Natural killer cell (primary cell): Measurements from ENCODE around the gene SNX14. TPM values are rescaled to one million over a fixed set of nuclear protein-coding genes. Genes with fewer than 3 reads are reported as not detected.

Source experiments
- ATAC-seq, 3 donors: fragments of 150-1000 bp in 2 of 3; fragments of 200-7000 bp in 1 of 3; cut with Tn5 transposase; 1 replicate in 1 of 3; 2 replicates in 2 of 3; pipeline ENCODE4 v1.10.0; 2021; ENCODE audit warnings: mild to moderate bottlenecking in 2 of 3, moderate library complexity in 2 of 3
- DNase-seq, 2 donors: peaks; one replicate each; pipeline versions ENCODE4 v3.0.0 to v3.0.0-alpha.2; 2013 to 2021; ENCODE audit warnings: mixed read lengths in 1 of 2
- H3K27ac ChIP-seq: one replicate; pipeline ENCODE4 v1.5.1; 2013; ENCODE audit warnings: mild to moderate bottlenecking, low read length
- H3K27me3 ChIP-seq: one replicate; pipeline ENCODE4 v1.6.1; 2013; ENCODE audit warnings: low read length; ENCODE audit not compliant: control insufficient read depth, insufficient read depth
- H3K36me3 ChIP-seq: one replicate; pipeline ENCODE4 v1.6.1; 2013; ENCODE audit warnings: low read length; ENCODE audit not compliant: control insufficient read depth, insufficient read depth
- H3K4me1 ChIP-seq: one replicate; pipeline ENCODE4 v1.6.1; 2013; ENCODE audit warnings: low read length; ENCODE audit not compliant: control insufficient read depth, insufficient read depth
- H3K4me3 ChIP-seq: one replicate; pipeline ENCODE4 v1.5.1; 2013; ENCODE audit warnings: low read length
- H3K9me3 ChIP-seq: one replicate; pipeline ENCODE4 v1.6.1; 2013; ENCODE audit warnings: low read length; ENCODE audit not compliant: control insufficient read depth, insufficient read depth
- H3K27ac Mint-ChIP-seq, 2 donors: one replicate each; pipeline ENCODE4 v1.8.0; 2022; ENCODE audit warnings: mild to moderate bottlenecking in 2 of 2, mixed read lengths in 2 of 2, moderate library complexity in 1 of 2
- H3K27me3 Mint-ChIP-seq, 2 donors: one replicate each; pipeline ENCODE4 v1.8.0; 2022; ENCODE audit warnings: low read depth in 2 of 2, mixed read lengths in 2 of 2
- H3K36me3 Mint-ChIP-seq: one replicate; pipeline ENCODE4 v1.8.0; 2022; ENCODE audit warnings: mixed read lengths
- H3K4me1 Mint-ChIP-seq, 2 donors: one replicate each; pipeline ENCODE4 v1.8.0; 2022; ENCODE audit warnings: mixed read lengths in 2 of 2
- H3K4me3 Mint-ChIP-seq: one replicate; pipeline ENCODE4 v1.8.0; 2022; ENCODE audit warnings: mild to moderate bottlenecking, moderate library complexity, mixed read lengths
- H3K9me3 Mint-ChIP-seq, 2 donors: one replicate each; pipeline ENCODE4 v1.8.0; 2022; ENCODE audit warnings: mixed read lengths in 2 of 2
- CTCF ChIP-seq: fragments of 200-600 bp; IDR thresholded peaks from one replicate; pipeline ENCODE4 v1.8.0; 2022; ENCODE audit warnings: antibody characterized with exemption
- WGBS: methylation state at CpG from one replicate; pipeline ENCODE4 v1.1.7; 2013; ENCODE audit warnings: missing lambda C conversion rate; ENCODE audit not compliant: insufficient coverage; 5-methylcytosine and 5-hydroxymethylcytosine counted together
- intact Hi-C: fragments of 100-400 bp; cut with micrococcal nuclease; formaldehyde crosslinking; loops from one replicate; pipeline ENCODE4 v1.14.2; 2022
- total RNA-seq, 4 donors: library from RNA; stranded (reverse); fragments of 120-200 nt in 1 of 4; gene quantifications; one replicate each; pipeline versions ENCODE4 v1.2.3 to v1.2.4, GENCODE V29; 2013 to 2022

Gene SNX14
- total RNA-seq, 3 donors from 2014 or later (not counting 1 experiment from before 2014, with no cell fraction given) = 73.0 to 109 (median 80.3) TPM

DNA sequence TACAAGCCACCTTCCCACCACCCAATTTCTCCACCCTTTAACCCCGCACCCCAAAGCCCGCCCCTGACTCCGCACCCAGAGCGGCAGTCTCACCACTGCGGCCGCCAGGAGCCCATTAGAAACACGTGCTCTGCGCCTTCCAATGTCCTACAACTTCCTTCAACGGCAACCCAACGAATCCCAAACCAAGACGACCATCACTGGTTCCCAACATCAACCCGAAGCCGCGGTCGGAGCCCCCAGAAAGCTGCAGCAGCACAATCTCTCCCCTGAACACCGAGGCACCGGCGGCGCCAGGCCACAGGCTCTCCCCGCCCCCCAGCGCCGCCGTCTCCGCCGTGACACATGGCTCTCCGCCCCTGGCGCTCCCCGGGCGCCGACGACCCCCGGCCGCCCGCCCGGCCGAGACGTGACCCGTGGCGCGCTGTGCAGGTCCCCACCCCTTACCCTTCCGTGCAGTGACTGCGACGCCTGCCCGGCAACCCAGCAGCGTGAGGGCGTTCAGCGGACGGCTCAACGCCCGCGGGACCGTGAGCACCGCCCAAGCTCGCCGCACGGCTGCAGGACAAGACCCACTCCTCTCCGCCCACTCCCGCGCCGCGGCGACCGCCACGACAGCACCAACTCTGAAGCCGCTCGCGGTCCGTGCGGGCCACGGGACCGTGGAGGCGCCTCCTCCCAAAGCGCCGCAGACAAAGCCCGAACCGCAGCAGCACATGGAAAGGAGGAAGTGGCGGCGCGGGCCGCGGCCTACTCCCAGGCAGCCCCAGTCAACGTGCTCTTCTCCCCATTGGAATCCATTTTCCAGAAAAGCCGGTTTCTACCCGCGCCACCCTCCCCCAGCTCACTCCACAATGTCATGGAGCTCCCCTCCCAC lies 48.5 kb upstream of the SNX14 start:
- peaks cover 10% of the 10 kb centered on the region for H3K4me1 ChIP-seq
- peaks cover 40 to 66% of the 10 kb centered on the region in 2 donors for H3K4me1 Mint-ChIP-seq
- DNase-seq (peak; percentile 54 to 73), ATAC-seq (peak in 2 of 3 donors; percentile 0 to 2)
- under 1% methylated on average over 85 of the region's 85 CpGs for WGBS
- H3K4me3 Mint-ChIP-seq = peak overlapping the region; percentile 87
- TF ChIP-seq CTCF = no peak
- peaks cover 17% of the 10 kb centered on the region for H3K36me3 Mint-ChIP-seq
- no peaks in the 10 kb centered on the region for H3K27me3 Mint-ChIP-seq
- H3K9me3 ChIP-seq = no peaks in the 10 kb centered on the region
- H3K9me3 Mint-ChIP-seq = no peaks in the 10 kb centered on the region
- H3K27ac ChIP-seq = peak overlapping the region; percentile 100
- peak overlapping the region; percentile 94 to 98 for H3K27ac Mint-ChIP-seq
- H3K27me3 ChIP-seq = no peaks in the 10 kb centered on the region
- peaks cover 31% of the 10 kb centered on the region for H3K36me3 ChIP-seq
- intact Hi-C loops = no loop called here
- peak overlapping the region; percentile 95 for H3K4me3 ChIP-seq

GRCh38 chr6:85641522-85641896 lies 47.9 kb upstream of the SNX14 start:
- Histone ChIP-seq H3K9me3 (no peaks in the 10 kb centered on the region), H3K4me3 (peak overlapping the region; percentile 95), H3K36me3 (peaks cover 37% of the 10 kb centered on the region), H3K27ac (no peak overlapping the region), H3K4me1 (peaks cover 10% of the 10 kb centered on the region), H3K27me3 (no peaks in the 10 kb centered on the region)
- intact Hi-C loops = no loop called here
- H3K4me3 Mint-ChIP-seq = peak overlapping the region; percentile 87
- H3K4me1 Mint-ChIP-seq = peaks cover 41 to 69% of the 10 kb centered on the region in 2 donors
- H3K9me3 Mint-ChIP-seq = no peaks in the 10 kb centered on the region
- peak overlapping the region; percentile 94 to 98 for H3K27ac Mint-ChIP-seq
- ATAC-seq (no peak), DNase-seq (no peak)
- TF ChIP-seq CTCF = no peak
- no peaks in the 10 kb centered on the region for H3K27me3 Mint-ChIP-seq
- peaks cover 18% of the 10 kb centered on the region for H3K36me3 Mint-ChIP-seq
- WGBS = under 1% methylated on average over 9 of the region's 14 CpGs

- H3K9me3 ChIP-seq = no peaks in the 10 kb centered on the region
- no peak overlapping the region for H3K27ac ChIP-seq
- TF ChIP-seq CTCF = no peak
- H3K4me3 Mint-ChIP-seq = peak overlapping the region; percentile 87
- peaks cover 41 to 71% of the 10 kb centered on the region in 2 donors for H3K4me1 Mint-ChIP-seq
- H3K27me3 Mint-ChIP-seq = no peaks in the 10 kb centered on the region
- no peak for DNase-seq
- H3K36me3 ChIP-seq = peaks cover 43% of the 10 kb centered on the region
- no peak overlapping the region for H3K4me3 ChIP-seq
- peaks cover 18% of the 10 kb centered on the region for H3K36me3 Mint-ChIP-seq
- H3K27ac Mint-ChIP-seq = peak overlapping the region; percentile 94 to 98
- intact Hi-C loops = no loop called here
- H3K9me3 Mint-ChIP-seq = no peaks in the 10 kb centered on the region
- 66% methylated on average over 3 of the region's 3 CpGs for WGBS
- no peaks in the 10 kb centered on the region for H3K27me3 ChIP-seq
- H3K4me1 ChIP-seq = peaks cover 10% of the 10 kb centered on the region
- no peak for ATAC-seq
These were observed 47.2 kb upstream of the SNX14 start for GRCh38 chr6:85640821-85641220.
